Activated naive CD8-positive, alpha-beta T cell (primary cell): ENCODE results near the gene ZBTB20.
A peak's percentile ranks its signal among the peaks of the same experiment; 100 is the strongest.

Experiments
- H3K27ac Mint-ChIP-seq: one replicate; pipeline ENCODE4 v1.8.0; 2021; ENCODE audit warnings: mixed read lengths
- H3K27me3 Mint-ChIP-seq: one replicate; pipeline ENCODE4 v1.8.0; 2021; ENCODE audit warnings: mixed read lengths
- H3K36me3 Mint-ChIP-seq: one replicate; pipeline ENCODE4 v1.8.0; 2021; ENCODE audit warnings: mixed read lengths
- H3K4me1 Mint-ChIP-seq: one replicate; pipeline ENCODE4 v1.8.0; 2021; ENCODE audit warnings: low read depth, mixed read lengths
- H3K4me3 Mint-ChIP-seq: one replicate; pipeline ENCODE4 v1.8.0; 2021; ENCODE audit warnings: mild to moderate bottlenecking, mixed read lengths
- H3K9me3 Mint-ChIP-seq: one replicate; pipeline ENCODE4 v1.8.0; 2021; ENCODE audit warnings: low read depth, mixed read lengths

ZBTB20 gene

DNA sequence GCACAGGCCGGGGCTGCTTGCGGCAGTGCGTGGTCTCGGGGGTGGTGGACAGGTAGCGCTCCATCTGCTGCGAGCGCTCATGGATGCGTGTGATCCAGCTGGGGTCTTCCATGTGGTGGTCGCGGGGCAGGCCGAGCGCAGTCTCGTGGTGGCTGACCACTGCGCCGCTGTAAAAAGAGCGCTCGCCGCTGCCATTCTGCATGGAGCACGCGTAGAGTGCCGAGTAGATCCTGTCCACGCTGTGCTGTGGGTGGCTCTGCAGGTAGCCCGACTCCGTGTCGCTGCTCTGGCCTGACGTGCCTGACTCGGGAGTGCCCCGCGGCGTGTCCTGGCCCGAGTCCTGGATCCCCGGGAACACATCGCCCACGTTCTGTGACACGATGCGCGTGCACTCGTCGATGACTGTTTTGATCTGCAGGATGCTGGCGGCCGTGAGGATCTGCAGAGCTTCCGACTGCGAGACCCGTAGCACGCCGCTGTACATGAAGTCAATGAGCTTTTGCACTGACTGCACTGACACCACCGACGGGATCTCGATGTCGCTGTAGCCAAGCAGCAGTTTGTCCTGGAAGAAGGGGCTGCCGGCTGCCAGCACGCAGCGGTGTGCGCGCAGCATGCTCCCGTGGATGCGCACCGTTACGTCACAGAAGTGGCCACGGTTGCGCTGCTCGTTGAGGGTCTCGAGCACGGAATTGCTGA, 795.8 kb downstream of the ZBTB20 start:
- Mint-ChIP-seq H3K4me1 (peaks cover under 1% of the 10 kb centered on the region), H3K36me3 (peaks cover 14% of the 10 kb centered on the region), H3K9me3 (no peaks in the 10 kb centered on the region), H3K27me3 (no peaks in the 10 kb centered on the region), H3K27ac (no peak overlapping the region), H3K4me3 (no peak overlapping the region)

DNA sequence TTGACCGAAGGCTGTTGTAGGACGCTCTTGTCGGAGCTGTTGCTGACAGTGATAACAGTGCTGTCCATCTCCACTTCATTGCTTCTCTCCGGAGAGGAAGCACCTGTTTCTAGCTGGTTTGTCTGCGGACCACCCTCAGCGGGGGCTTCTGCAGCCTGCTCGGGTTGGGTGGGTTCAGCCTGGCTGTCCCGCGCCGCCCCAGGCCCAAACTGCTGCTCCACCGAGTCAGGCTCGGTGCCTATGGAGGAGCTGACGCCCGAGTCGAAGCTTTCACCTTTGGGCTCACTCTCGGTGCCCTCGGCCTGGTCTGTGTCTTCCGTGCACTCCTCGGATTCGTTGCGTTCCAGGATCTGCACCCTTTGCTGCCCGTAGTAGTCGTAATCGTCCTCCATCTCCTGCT, 796.4 kb downstream of the ZBTB20 start:
- Mint-ChIP-seq H3K4me1 (peaks cover 2% of the 10 kb centered on the region), H3K27me3 (no peaks in the 10 kb centered on the region), H3K36me3 (peaks cover 14% of the 10 kb centered on the region), H3K4me3 (no peak overlapping the region), H3K9me3 (no peaks in the 10 kb centered on the region), H3K27ac (no peak overlapping the region)

DNA sequence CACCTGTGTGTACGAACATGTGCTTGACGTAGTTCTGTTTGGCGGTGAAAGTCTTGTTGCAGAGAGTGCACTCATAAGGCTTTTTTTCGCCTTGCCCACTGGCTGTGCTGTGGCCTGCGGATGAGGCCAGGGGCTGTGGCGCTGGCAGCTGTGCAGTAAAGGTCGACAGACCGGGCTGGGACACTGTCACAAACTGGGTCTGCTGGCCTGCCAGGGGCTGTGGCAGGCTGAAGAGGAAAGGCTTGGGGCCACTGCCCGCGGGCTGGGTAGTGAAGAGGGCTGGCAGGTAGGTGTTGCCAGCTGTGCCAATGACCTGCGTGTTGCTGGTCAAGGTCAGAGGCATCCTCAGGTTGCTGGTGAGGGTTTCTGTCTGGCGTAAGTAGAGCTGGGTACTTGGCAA, 796.8 kb downstream of the ZBTB20 start:
- Mint-ChIP-seq H3K27me3 (no peaks in the 10 kb centered on the region), H3K9me3 (no peaks in the 10 kb centered on the region), H3K4me3 (no peak overlapping the region), H3K36me3 (peaks cover 14% of the 10 kb centered on the region), H3K27ac (no peak overlapping the region), H3K4me1 (peaks cover 2% of the 10 kb centered on the region)

DNA sequence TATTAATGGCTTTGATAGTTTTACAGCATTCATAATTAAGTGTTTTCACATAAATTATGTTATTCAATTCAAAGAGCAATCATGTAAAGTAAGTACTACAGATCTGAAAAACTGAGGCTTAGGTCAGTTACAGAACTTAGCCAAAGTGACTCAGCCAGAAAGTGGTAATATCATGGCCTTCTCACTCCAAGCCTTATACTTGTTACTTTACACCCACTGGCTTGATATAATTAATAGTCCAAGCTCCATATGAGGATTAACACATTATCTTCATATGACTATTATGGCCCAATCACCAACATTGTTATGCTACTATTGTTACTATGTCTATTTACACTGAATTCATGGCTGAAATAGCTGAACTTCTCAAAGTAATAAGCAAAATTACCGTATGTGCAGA, 802.6 kb downstream of the ZBTB20 start:
- no peak overlapping the region for H3K27ac Mint-ChIP-seq

DNA sequence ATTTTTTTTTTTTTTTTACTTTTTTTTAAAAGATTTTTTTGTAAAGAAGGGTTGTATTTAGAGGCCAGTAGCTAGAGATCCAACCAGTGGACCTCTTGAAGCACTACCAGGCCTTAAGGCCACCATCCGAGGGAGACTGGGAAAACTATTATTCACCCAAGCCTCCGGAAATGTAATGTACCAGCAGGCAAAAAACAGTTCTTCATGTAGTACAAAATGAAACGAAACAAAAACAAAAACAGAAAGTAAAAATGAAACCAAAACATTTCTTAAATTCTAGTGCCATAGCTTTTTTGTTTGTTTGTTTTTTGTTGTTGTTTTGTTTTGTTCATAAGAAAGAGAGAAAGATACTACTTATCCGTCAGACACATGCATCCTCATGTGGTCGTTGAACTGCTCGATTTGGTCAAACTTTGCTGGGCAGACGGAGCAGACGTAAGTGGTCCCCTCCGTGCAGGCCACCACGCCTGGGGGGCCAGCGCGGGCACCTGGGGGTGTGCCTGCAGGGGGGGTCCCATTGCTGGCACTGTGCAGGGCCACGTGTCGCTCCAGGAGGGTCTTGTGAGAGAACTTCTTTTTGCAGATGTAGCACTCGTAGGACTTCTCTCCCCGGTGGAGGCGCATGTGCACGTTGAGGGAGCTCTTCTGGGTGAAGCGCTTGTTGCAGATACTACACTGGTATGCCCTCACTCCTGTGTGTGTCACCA, 808.3 kb downstream of the ZBTB20 start:
- Mint-ChIP-seq H3K4me1 (peaks cover 16% of the 10 kb centered on the region), H3K27ac (no peak overlapping the region), H3K9me3 (no peaks in the 10 kb centered on the region), H3K27me3 (no peaks in the 10 kb centered on the region), H3K36me3 (peaks cover 26% of the 10 kb centered on the region), H3K4me3 (no peak overlapping the region)

More for the DNA sequence above, 802.6 kb downstream of the ZBTB20 start:
- H3K4me3 Mint-ChIP-seq = no peak overlapping the region
- peaks cover 2% of the 10 kb centered on the region for H3K4me1 Mint-ChIP-seq
- no peaks in the 10 kb centered on the region for H3K9me3 Mint-ChIP-seq
- no peaks in the 10 kb centered on the region for H3K27me3 Mint-ChIP-seq
- H3K36me3 Mint-ChIP-seq = peaks cover 18% of the 10 kb centered on the region

DNA sequence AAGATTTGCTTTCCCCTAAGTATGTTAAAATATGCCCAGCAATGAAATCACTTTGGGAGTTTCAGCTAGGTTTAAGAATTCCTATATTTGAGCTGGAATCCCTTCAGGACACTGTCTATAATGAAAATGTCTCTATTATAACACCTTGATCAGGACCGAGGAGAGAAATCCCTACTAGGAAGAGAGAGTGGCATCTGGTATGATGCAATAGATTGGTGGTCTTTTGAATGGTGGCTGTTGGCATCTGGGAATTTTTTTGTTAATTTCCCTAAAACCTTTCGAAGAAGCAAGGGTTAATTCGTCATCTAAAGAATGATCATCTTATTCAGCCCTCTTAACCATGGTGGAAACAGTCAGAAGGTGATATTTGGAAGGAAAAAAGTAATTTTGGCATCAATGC, 810.2 kb downstream of the ZBTB20 start:
- H3K27ac Mint-ChIP-seq = peak overlapping the region; percentile 23
- H3K4me3 Mint-ChIP-seq = no peak overlapping the region
- H3K4me1 Mint-ChIP-seq = peaks cover 33% of the 10 kb centered on the region
- no peaks in the 10 kb centered on the region for H3K9me3 Mint-ChIP-seq
- H3K27me3 Mint-ChIP-seq = no peaks in the 10 kb centered on the region
- H3K36me3 Mint-ChIP-seq = peaks cover 25% of the 10 kb centered on the region

DNA sequence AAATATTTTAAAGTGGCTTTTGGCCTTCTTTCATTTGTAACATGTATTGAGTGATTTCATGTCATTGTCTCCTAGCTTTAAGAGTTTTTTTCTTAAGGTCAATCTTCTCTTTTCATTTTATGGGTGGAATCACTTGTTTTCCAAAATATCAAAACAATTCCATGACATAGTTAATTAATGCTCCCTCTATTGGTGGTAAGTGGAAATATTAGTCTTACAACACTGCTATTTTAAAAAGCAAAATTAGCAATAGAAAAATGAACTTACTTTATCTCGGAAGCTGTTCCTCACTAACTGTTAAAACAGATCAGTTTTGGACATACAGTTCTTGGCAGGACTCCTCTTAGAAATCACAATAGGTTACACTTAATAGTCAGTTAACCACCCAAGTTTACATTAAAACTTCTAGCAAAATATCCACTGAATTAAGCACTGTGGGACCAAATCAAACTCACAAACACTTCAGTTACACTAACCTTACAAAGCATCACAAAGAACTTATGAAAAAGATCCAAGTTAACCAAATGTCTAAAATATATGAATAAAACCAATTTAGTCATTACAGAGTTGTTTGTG, 810.9 kb downstream of the ZBTB20 start:
- H3K4me1 Mint-ChIP-seq = peaks cover 39% of the 10 kb centered on the region
- no peaks in the 10 kb centered on the region for H3K27me3 Mint-ChIP-seq
- H3K4me3 Mint-ChIP-seq = no peak overlapping the region
- no peaks in the 10 kb centered on the region for H3K9me3 Mint-ChIP-seq
- H3K36me3 Mint-ChIP-seq = peaks cover 25% of the 10 kb centered on the region
- H3K27ac Mint-ChIP-seq = peak overlapping the region; percentile 82

DNA sequence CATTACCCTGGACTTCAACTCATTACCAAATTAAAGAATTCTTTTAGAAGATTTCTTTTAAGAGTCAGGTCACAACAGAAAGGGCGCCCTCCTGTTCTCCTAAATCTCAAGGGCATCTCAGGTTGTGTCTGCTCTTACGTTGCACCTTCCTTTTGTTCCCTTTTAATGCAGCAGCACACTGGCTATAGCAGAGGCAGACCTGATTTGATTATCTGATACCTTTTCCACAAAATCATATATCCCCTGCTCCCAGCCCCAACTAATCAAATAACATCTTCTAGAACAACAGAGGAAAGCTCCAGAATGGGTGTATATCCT, 813.2 kb downstream of the ZBTB20 start:
- Mint-ChIP-seq H3K4me3 (no peak overlapping the region), H3K27ac (peak overlapping the region; percentile 95), H3K36me3 (peaks cover 26% of the 10 kb centered on the region), H3K9me3 (no peaks in the 10 kb centered on the region), H3K4me1 (peaks cover 55% of the 10 kb centered on the region), H3K27me3 (no peaks in the 10 kb centered on the region)

DNA sequence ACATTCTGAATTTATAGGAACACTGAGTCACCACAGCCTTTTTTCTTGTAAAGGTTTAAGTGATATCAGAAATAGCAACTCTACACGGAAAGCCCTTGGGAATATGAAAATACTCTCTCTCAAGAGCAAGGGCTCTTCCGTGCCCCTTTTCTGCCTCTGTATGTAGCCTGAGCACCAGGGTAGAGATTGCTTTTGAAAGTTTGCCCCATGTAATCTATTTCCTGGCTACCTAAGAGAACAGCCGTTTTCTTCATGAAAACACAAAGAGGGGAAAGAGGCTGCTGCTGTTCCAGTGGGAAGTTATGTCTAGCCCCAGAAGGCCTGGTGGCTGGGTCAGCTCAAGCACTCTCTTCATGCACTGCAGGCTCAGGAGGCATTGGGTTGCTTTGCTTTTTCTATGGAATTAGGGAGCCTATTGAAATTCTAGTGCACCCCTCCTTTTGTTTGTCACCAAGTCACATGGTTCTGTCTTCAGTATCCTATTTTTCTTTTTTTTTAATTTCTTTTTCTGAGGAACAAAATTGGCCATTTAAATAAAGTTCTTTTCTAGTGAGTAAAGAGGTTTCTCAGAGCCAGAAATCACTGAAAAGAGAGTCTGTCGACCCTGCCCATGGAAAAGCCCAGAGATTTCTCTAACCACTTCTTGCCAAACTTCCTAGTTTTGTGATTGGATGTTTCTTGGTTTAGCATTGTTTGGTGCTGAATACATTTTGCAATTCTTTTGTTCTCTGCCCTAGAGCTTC, 813.7 kb downstream of the ZBTB20 start:
- H3K4me3 Mint-ChIP-seq = no peak overlapping the region
- H3K27ac Mint-ChIP-seq = peak overlapping the region; percentile 95
- peaks cover 26% of the 10 kb centered on the region for H3K36me3 Mint-ChIP-seq
- peaks cover 61% of the 10 kb centered on the region for H3K4me1 Mint-ChIP-seq
- H3K9me3 Mint-ChIP-seq = no peaks in the 10 kb centered on the region
- H3K27me3 Mint-ChIP-seq = no peaks in the 10 kb centered on the region

DNA sequence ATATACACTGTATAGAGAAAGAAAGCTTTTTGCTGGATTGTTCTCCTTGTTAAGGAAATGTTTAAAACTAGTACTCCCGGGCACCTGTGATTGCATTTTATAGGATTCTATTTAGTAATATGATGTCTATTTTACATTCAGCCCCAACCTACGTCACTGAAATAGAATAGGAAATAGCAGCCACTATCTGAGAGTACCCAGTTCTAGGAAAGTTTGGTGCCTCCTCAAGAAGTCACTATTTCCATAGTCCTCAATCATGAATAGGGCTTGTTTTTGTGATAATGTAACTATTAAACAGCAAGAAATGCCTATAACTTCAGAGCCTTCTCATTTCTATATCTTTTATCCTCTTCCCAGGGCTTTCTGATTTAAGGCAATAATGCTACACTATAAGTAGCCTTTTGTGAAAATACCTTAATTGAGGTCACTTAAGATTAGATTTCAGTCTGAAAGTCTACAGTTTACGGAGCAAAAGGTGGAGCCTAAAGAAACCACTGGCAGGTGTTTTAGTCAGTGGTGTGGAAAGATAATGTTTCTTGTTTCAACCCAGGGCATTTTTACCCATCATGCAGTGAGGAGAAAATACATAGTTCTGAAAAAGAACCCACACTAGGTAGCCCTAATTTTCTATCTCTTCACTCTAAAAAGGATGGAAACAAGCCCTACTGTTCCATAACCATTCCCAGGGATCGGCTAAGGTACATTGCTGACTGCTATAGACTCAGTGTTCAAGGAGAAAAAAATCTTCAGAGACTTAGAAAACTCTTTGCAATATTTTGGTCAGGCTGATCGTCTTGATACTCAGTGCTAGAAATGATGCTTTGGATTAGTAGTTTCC, 814.5 kb downstream of the ZBTB20 start:
- H3K27ac Mint-ChIP-seq = peak overlapping the region; percentile 95

DNA sequence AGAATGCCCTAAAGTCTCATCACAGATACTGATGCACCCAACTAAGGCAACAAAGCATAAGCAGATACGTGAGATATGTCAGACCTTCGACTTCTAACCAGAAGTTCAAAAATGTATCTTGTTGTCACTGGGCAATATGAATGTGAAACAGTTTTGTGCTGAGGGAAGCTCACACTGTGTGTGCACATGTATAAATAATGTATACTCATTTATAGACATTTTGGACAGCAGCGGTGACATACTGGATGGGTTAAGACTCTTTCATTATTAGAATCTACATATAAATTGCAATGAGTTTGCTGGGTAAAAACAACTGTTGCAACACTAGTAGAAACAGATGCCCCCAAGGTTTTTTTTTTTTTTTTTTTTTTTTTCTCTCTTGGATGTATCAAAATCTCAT, 815.4 kb downstream of the ZBTB20 start:
- Mint-ChIP-seq H3K27ac (peak overlapping the region; percentile 95), H3K9me3 (no peaks in the 10 kb centered on the region), H3K27me3 (no peaks in the 10 kb centered on the region), H3K4me3 (peak overlapping the region; percentile 25), H3K4me1 (peaks cover 73% of the 10 kb centered on the region), H3K36me3 (peaks cover 19% of the 10 kb centered on the region)

More for the DNA sequence above, 814.5 kb downstream of the ZBTB20 start:
- peak overlapping the region; percentile 25 for H3K4me3 Mint-ChIP-seq
- peaks cover 22% of the 10 kb centered on the region for H3K36me3 Mint-ChIP-seq
- no peaks in the 10 kb centered on the region for H3K9me3 Mint-ChIP-seq
- no peaks in the 10 kb centered on the region for H3K27me3 Mint-ChIP-seq
- peaks cover 66% of the 10 kb centered on the region for H3K4me1 Mint-ChIP-seq

DNA sequence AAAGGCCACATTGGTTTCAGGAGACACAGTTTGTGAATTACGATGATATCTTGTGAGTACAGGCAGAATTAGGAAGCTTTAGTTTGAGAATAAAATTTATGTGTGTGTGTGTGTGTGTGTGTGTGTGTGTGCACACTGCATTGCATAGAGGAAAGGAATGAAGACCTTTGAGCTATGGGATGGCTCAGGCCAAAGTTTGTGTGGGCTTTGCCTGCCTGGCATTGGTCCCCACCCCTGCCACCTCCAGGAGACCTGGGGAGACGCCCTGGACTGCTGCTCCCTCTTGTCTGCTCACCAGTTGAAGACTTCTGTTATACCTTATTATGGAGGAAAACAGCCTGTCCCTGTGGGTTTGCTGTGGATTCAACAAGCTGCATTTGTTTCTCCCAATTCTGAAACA, 816.1 kb downstream of the ZBTB20 start:
- no peaks in the 10 kb centered on the region for H3K27me3 Mint-ChIP-seq
- H3K36me3 Mint-ChIP-seq = peaks cover 18% of the 10 kb centered on the region
- no peak overlapping the region for H3K4me3 Mint-ChIP-seq
- H3K4me1 Mint-ChIP-seq = peaks cover 72% of the 10 kb centered on the region
- peak overlapping the region; percentile 95 for H3K27ac Mint-ChIP-seq
- no peaks in the 10 kb centered on the region for H3K9me3 Mint-ChIP-seq

DNA sequence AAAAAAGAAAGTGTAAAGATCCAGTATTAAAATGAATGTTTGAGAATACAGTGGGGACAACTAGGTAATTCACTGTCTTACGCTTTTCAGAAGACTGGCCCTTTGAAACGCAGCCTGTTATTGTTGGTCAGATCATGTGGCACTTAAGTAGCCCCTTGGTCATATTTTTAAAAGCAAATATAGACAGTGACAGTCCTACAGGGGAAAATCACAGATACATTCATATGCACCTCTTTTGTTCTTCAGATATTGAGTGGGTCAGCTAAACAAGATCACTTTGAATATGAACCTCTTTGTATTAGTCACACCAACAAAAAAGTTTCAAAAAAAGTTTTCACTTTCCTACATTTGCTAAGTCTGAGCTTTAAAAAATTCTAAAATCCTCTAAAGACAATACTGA, 817.3 kb downstream of the ZBTB20 start:
- no peaks in the 10 kb centered on the region for H3K9me3 Mint-ChIP-seq
- peaks cover 16% of the 10 kb centered on the region for H3K36me3 Mint-ChIP-seq
- H3K27ac Mint-ChIP-seq = peak overlapping the region; percentile 93
- H3K27me3 Mint-ChIP-seq = no peaks in the 10 kb centered on the region
- H3K4me1 Mint-ChIP-seq = peaks cover 76% of the 10 kb centered on the region
- peak overlapping the region; percentile 36 for H3K4me3 Mint-ChIP-seq

DNA sequence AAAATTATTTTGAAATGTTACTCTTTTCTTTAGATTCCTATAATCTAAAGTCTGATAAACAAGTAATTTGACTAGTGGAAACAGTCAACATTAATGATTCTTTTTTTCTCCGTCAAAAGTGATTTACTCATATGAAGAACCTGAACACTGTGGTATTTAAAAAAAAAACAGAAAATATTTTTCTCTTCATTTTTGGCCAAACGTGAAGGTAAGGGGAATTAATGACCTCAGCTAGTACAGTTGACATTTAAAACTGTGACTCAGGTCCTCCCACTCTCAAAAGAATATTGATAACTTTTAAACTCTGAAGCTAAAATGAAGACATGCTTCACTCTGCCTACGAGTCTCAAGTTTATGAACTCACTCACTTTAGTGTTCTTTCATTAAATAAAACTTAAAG, 818.7 kb downstream of the ZBTB20 start:
- no peaks in the 10 kb centered on the region for H3K27me3 Mint-ChIP-seq
- peak overlapping the region; percentile 93 for H3K27ac Mint-ChIP-seq
- H3K9me3 Mint-ChIP-seq = no peaks in the 10 kb centered on the region
- peaks cover 11% of the 10 kb centered on the region for H3K36me3 Mint-ChIP-seq
- H3K4me3 Mint-ChIP-seq = peak overlapping the region; percentile 66
- H3K4me1 Mint-ChIP-seq = peaks cover 82% of the 10 kb centered on the region
